Smooth muscle cell of the brain vasculature (primary cell): Measurements from ENCODE around the gene DPYSL5.

Source experiments
- DNase-seq: peaks from one replicate; pipeline ENCODE4 v3.0.0-alpha.2; 2012; ENCODE audit warnings: low read depth, low spot score

Gene DPYSL5

DNA sequence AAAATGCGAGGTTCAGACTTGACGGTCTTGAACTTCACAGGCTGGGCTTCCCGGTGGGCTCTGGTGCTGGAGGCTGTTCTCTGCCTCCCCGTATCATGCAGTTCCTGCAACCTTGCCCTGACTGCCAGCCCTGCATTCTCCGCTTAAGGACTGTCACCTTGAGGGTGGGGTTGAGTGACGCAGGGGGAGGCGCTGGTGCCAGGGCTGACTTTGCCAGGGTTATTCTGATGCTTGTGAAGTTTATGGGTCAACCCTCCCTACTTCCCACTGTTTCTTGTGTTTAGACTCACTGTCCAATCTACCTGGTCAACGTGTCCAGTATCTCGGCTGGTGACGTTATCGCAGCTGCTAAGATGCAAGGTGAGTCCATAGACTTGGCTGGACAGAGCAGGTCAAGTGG is 85.0 kb downstream of the DPYSL5 start:
- DNase-seq: no peak

DNA sequence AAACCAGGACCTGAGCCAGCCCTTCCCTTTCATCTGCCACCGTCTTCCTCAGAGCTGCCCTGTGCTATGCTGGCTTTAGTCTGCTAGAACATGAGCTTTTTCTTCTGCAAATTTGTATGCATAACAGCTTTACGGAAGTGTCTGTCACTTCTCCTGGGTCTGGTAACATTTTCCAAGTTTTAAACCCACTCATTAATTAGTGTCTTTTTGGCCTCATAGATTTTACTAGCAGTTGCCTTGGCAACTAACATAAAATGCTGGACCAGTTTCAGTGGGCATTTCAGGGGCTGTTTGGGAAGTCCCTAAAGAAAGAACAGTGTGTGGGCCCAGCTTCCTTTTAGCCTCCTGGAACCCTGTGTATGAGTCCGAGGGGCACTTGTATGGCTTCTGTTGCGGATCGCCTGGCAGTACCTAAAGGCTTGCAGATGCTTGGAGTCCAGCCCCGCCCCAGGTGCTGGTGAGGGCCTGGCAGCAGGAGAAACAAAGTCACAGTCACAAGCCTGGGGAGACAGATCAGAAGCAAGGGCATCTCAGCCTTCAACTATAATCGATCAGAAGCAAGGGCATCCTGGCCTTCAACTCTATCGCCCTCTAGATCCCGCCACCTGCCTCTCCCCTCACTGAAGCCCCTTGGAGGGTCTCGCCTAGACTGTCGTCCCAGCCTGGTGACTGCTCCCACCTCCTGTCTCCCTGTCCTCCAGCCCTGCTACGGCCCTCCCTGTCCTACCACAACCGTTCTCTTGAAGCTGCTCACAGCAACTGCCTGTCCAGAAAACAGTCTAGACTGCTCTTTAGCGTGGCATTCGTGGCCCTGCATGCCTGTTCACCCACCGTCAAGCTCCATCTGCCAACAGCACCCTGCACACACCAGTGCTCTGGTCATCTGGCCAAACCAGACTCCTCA is 85.8 kb downstream of the DPYSL5 start:
- DNase-seq: no peak

DNA sequence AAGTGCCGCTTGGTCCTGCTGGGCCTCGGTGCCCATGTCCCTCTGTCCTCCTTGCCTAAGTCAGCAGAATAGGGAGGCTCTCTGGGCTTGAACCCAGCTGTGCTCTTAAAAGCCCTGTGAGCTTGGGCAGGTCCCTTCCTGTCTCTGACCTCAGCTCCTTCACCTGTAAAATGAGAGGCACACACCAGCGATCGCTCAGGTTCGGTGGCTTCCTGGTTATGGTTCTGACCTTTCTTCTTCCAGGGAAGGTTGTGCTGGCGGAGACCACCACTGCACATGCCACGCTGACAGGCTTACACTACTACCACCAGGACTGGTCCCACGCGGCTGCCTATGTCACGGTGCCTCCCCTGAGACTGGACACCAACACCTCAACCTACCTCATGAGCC is 86.4 kb downstream of the DPYSL5 start:
- no peak for DNase-seq

DNA sequence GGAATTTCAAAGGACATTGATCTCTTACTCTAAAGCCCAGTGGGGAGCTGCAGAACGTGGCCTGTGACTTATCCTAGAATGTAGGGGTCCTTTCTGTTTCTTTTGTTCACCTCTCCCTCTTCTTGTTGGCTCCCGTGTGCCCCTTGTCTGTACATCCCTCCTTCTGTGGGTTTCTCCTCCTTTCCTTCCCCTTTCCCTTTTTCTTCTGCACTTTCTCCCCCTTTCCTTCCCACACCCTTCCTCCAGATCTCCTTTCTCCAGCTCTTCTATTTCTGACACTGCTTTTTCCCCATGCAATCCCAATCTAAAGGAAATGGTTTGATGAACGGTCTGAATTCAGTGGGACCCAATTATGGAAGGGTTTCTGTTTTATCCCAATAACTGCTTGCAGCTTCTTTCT is 87.1 kb downstream of the DPYSL5 start:
- no peak for DNase-seq

DNA sequence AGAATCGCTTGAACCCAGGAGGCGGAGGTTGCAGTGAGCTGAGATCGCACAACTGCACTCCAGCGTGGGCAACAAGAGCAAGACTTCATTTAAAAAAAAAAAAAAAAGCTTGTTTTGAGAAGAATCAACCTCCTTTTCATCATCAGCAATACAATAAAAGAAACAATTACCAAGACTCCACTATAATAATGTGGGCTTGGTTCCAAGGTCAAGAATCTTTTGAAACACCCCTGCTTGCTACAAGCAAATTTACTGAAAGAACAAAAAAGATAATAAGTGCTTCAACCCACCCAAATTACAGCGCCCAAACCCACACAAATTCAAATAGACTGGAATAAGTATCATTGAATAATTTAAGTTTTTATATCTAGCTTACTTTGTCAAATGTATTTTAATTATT is 88.9 kb downstream of the DPYSL5 start:
- no peak for DNase-seq

DNA sequence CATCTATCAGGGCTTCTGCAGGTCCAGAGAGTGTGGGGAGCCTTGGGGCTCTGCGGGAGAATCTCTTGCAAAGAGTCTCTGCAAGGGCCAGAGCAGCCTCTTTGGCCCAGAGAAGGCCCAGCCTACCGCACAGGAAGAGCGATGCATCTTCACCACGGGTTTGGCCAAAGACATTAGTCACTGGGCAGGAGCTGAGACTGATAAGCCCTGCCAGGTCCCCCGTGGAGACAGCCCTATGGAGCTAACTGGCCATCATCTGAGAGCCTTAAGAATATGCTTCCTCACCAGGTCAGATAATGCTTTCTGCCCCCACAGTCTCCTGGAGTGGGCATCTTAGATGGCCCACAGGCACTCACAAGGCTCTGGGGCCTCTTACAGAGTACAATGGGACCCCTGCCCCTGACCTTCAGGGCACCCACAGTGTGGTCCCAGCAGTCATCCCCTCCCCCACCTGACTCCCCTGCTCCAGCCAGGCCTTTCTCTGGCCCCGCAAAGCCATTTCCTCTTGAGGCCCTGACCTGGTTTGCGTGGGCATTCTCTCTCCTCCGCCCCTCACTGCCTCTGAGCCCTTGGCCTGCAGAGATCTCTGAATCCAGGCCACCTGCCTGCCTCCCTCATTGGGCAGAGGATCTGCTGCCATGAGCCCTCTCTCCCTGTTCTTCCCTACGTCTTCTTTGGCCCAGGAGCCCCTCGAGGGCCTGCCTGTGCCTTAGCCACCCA is 90.6 kb downstream of the DPYSL5 start:
- DNase-seq: no peak

- no peak for DNase-seq
These were observed 92.1 kb downstream of the DPYSL5 start for GRCh38 chr2:26940001-26940400.

- DNase-seq: no peak
These were observed 93.6 kb downstream of the DPYSL5 start for GRCh38 chr2:26941486-26941885.

GRCh38 chr2:26942543-26943295 is 94.8 kb downstream of the DPYSL5 start:
- DNase-seq: peak; percentile 9

DNA sequence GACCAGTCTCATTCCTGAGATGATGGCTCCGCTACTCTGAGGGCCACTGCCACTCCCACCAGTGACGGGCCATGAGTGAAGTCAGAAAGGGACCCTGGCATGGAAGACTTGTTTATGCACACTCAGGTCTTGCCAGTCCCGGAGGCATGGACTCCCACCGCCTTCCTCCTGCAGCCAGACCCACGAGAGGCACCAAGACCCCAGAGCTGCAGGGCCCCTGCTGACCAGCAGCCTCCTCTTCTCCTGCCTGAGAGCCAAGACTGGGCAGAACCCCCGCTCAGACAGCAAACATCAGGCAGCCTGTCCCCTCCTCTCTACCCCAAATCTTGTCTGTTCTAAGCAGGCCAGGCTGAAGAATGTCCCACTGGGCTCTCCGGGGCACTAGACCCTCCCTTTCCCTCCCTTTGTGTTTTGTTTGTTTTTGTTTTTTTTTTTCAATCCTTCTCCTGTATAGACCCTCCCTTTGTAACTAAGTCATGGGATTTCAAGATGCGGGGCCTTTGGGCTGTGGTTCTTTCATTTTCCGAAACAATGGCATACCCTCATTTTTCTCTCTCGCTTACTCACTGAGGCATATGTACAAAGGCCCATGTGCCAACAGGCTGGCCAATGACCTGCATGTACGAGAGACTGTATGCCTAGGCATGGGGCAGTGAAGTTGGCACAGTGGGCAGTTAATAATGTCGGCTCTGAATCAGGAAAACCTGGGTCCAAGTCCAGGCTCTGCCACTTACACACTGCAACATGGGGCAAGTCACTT is 98.2 kb downstream of the DPYSL5 start:
- no peak for DNase-seq

DNA sequence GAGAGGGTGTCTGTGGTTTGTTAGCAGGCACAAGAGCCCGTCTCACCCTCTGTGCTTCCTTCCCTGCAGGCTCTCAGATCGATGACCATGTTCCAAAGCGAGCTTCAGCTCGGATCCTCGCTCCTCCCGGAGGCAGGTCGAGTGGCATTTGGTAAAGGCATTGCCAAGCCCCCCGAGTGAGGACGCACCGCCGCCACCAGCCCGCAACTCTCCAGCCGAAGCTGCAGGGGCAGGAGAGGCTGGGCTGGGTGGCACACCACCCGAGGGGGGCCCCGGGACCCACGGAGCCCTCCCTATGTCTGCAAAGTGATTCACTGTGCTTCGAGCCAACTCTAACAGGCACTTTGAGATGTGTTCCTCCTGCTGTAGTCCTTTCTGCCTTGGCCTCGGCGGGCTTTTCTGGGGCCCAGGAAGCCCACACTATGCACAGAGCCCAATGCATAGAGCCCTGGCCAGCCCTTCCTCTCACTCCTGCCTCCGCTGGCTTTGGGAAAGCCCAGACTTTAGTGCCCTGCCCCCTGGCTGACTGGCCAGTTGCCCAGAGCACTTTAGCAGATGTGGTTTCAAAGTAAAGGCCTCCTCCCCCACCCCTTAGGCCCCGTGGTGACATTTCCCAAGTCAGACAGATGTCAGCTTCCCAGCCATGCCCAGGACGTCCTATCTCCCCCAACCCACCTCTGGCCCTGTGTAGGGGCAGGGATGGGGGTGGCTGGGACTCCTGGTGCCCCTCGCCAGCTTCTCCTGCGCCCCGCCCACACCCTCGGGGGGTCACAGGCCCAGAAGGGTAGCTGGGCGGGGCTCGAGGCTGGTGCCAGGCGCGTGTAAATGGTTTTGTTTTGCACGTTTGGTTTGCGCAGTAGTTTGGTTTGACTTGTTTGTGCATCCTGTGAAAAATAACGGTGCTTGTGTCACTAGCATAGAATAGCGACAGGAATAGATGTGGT is 99.2 kb downstream of the DPYSL5 start:
- DNase-seq: no peak

GRCh38 chr2:26948800-26949199 is 100.9 kb downstream of the DPYSL5 start:
- DNase-seq: no peak

DNA sequence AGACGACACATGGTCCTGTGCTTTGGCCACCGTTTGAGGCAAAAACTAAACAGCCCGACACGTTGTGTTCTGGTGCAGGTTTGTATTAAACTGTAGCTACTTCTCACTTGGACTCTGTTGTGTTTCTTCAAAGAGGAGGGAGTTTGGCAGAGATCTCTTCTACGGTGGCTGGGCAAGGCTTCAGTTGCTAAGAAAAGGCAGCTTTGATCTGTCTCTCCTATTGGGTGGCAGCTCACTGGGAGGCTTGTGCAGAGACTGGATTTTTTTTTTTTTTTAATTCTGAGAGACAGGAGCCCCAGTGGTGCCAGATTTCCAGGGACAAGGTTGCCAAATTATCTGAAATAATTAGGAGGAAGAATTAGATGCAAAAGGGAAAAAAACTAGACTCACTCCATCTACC is 102.3 kb downstream of the DPYSL5 start:
- DNase-seq: no peak

- no peak for DNase-seq
These were observed 103.3 kb downstream of the DPYSL5 start for GRCh38 chr2:26951236-26951635.

DNA sequence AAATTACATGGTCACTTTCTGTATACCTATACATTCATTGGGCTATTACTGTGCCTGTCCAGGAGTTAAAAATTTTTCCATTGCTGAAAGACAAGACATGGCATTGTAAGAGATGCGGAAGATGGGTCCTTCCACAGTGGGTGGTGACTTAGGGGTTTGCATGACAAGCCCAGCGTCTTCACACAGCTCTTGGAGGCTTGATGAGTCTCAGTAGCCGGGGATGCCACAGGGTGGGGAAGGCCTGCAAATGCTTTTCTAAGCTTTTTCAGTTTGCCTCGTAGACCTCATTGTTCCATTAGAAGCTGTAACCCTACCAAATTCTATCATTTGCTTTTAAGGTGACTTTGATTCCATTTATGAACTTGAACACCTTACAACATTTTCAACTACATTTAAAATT is 104.4 kb downstream of the DPYSL5 start:
- no peak for DNase-seq

DNA sequence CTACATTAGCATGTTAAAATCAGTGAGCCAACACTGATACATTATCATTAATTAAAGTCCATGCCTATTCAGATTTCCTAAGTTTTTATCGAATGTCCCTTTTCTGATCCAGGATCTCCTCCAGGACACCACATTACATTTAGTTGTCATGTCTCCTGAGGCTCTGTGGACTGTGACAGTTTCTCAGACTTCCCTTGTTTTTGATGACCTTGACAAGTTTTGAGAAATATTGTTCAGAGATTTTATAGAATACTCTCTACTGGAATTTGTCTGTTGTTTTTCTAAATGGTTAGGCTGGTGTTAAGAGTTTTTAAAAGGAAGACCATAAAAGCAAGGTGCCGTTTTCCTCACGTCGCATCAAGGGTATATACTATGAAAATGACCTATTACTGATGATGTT is 106.2 kb downstream of the DPYSL5 start:
- no peak for DNase-seq

GRCh38 chr2:26957041-26957440 is 109.1 kb downstream of the DPYSL5 start:
- DNase-seq: no peak

- no peak for DNase-seq
These were observed 109.6 kb downstream of the DPYSL5 start for GRCh38 chr2:26957534-26957933.

- DNase-seq: no peak
These were observed 111.4 kb downstream of the DPYSL5 start for GRCh38 chr2:26959331-26959730.

DNA sequence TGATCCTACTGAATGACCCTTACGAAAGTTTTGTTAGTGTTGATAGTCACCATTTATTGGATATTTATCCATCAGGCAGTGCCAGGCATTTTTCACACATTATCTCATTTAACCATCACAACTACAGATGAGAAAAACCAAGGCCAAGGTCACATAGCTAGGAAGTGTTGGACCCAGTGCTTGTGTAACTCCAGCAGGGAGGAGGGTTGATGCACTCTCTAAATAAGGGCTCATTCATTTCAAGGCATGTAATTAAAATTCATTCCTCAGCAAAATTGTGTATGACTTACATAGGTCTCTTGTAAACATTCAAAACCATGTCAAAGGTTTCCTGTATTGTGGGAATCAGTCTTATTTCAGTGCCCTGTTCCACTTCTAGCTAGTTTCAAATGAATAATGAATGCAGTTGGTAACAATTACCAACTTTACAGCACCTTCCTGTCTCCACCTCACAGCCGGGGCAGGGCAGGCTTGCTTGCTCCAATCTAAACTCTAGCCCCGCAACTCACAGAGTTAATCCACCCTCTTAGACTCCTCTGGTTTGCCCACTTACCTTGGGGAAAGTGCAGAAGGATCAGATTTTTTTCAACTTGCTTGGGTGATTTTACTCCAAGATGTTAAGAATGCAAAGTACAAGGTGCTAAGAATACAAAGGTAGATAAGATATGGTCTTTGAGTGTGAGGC is 116.7 kb downstream of the DPYSL5 start:
- DNase-seq: no peak
